ENCODE data around the gene HLTF. TPM values are rescaled to one million over a fixed set of nuclear protein-coding genes. Genes with fewer than 3 reads are reported as not detected.
A peak's percentile ranks its signal among the peaks of the same experiment; 100 is the strongest.

HLTF gene
- total and polyA plus RNA-seq, 2 of the 13 experiments (the other 11 are each of a cell fraction or from before 2014, with no cell fraction given): 12.0 to 22.9 TPM

DNA sequence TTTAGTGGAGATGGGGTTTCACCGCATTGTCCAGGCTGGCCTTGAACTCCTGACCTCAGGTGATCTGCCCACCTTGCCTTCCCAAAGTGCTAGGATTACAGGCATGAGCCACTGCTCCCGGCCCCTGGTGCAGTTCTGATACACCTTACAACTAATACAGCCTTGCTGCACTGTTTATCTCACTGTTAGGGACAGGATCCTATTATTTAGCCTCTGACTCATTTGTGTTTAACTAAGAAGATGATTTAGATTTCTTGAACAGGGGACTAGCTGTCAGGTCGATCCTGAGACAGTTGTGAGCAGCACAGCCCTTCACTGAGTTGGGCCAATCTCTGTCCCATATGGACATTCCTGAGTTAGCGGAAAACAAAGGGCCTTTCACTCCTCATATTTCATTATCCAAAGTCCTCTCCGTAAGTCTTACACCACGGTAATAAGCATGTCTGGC lies 75.8 kb downstream of the HLTF start (continued):
- TF ChIP-seq, protein P1, sequence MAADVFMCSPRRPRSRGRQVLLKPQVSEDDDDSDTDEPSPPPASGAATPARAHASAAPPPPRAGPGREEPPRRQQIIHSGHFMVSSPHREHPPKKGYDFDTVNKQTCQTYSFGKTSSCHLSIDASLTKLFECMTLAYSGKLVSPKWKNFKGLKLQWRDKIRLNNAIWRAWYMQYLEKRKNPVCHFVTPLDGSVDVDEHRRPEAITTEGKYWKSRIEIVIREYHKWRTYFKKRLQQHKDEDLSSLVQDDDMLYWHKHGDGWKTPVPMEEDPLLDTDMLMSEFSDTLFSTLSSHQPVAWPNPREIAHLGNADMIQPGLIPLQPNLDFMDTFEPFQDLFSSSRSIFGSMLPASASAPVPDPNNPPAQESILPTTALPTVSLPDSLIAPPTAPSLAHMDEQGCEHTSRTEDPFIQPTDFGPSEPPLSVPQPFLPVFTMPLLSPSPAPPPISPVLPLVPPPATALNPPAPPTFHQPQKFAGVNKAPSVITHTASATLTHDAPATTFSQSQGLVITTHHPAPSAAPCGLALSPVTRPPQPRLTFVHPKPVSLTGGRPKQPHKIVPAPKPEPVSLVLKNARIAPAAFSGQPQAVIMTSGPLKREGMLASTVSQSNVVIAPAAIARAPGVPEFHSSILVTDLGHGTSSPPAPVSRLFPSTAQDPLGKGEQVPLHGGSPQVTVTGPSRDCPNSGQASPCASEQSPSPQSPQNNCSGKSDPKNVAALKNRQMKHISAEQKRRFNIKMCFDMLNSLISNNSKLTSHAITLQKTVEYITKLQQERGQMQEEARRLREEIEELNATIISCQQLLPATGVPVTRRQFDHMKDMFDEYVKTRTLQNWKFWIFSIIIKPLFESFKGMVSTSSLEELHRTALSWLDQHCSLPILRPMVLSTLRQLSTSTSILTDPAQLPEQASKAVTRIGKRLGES (CRISPR knock-in tag; IDR thresholded peaks at IDR 0.05; ENCODE audit: borderline replicate concordance): no peak
- no peak for TF ChIP-seq NPAS2 (CRISPR knock-in tag; IDR thresholded peaks at IDR 0.05; ENCODE audit: borderline replicate concordance)
- TF ChIP-seq NFKBIZ (CRISPR knock-in tag; IDR thresholded peaks at IDR 0.05): no peak
- TF ChIP-seq SOX6 (IDR thresholded peaks at IDR 0.05): no peak
- peak; percentile 93 for TF ChIP-seq SOX6 (CRISPR knock-in tag; IDR thresholded peaks at IDR 0.05)
- peak; percentile 31; the same call in 1 of the 2 replicates for TF ChIP-seq ZNF331 (CRISPR knock-in tag; IDR thresholded peaks at IDR 0.05)
- TF ChIP-seq SMAD3 (CRISPR knock-in tag; IDR thresholded peaks at IDR 0.05): no peak
- TF ChIP-seq, protein P2, sequence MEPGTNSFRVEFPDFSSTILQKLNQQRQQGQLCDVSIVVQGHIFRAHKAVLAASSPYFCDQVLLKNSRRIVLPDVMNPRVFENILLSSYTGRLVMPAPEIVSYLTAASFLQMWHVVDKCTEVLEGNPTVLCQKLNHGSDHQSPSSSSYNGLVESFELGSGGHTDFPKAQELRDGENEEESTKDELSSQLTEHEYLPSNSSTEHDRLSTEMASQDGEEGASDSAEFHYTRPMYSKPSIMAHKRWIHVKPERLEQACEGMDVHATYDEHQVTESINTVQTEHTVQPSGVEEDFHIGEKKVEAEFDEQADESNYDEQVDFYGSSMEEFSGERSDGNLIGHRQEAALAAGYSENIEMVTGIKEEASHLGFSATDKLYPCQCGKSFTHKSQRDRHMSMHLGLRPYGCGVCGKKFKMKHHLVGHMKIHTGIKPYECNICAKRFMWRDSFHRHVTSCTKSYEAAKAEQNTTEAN (CRISPR knock-in tag; conservative IDR thresholded peaks at IDR 0.05): no peak; the same call in 1 of the 2 replicates
- TF ChIP-seq RBFOX2 (IDR thresholded peaks at IDR 0.05; ENCODE audit: low read depth, low read length): 0 out of 2 replicates have a peak, but pooled peaks have one; percentile 22
- TF ChIP-seq, protein P3, sequence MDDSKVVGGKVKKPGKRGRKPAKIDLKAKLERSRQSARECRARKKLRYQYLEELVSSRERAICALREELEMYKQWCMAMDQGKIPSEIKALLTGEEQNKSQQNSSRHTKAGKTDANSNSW (CRISPR knock-in tag; IDR thresholded peaks at IDR 0.05; ENCODE audit: borderline replicate concordance): no peak
- TF ChIP-seq, protein P4, sequence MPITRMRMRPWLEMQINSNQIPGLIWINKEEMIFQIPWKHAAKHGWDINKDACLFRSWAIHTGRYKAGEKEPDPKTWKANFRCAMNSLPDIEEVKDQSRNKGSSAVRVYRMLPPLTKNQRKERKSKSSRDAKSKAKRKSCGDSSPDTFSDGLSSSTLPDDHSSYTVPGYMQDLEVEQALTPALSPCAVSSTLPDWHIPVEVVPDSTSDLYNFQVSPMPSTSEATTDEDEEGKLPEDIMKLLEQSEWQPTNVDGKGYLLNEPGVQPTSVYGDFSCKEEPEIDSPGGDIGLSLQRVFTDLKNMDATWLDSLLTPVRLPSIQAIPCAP (CRISPR knock-in tag; IDR thresholded peaks at IDR 0.05; ENCODE audit: low read depth): no peak
- peak; percentile 35; the same call in 1 of the 2 replicates for TF ChIP-seq FOSL1 (CRISPR knock-in tag; IDR thresholded peaks at IDR 0.05; ENCODE audit: borderline replicate concordance)
- TF ChIP-seq, protein P5, sequence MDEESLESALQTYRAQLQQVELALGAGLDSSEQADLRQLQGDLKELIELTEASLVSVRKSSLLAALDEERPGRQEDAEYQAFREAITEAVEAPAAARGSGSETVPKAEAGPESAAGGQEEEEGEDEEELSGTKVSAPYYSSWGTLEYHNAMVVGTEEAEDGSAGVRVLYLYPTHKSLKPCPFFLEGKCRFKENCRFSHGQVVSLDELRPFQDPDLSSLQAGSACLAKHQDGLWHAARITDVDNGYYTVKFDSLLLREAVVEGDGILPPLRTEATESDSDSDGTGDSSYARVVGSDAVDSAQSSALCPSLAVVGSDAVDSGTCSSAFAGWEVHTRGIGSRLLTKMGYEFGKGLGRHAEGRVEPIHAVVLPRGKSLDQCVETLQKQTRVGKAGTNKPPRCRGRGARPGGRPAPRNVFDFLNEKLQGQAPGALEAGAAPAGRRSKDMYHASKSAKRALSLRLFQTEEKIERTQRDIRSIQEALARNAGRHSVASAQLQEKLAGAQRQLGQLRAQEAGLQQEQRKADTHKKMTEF (CRISPR knock-in tag; IDR thresholded peaks at IDR 0.05): peak; percentile 64; the same call in 1 of the 2 replicates
- TF ChIP-seq SOX13 (IDR thresholded peaks at IDR 0.05): 0 out of 2 replicates have a peak, but pooled peaks have one; percentile 47
- TF ChIP-seq SOX13 (CRISPR knock-in tag; conservative IDR thresholded peaks at IDR 0.05 in 1 of 2, IDR thresholded peaks at IDR 0.05 in 1 of 2): peak in 1 of 2 experiments; percentile 89; a peak in 2 of 4 replicates
- 0 out of 2 replicates have a peak, but pooled peaks have one; percentile 30 for TF ChIP-seq CBFB (CRISPR knock-in tag; IDR thresholded peaks at IDR 0.05)
- TF ChIP-seq THAP11 (CRISPR knock-in tag; IDR thresholded peaks at IDR 0.05): 0 out of 2 replicates have a peak, but pooled peaks have one; percentile 27
- no peak for TF ChIP-seq TAF1 (CRISPR knock-in tag; IDR thresholded peaks at IDR 0.05)
- TF ChIP-seq ZNF383 (CRISPR knock-in tag; IDR thresholded peaks at IDR 0.05; ENCODE audit: borderline replicate concordance): no peak
- TF ChIP-seq KDM6A (CRISPR knock-in tag; IDR thresholded peaks at IDR 0.05; ENCODE audit: low read depth): no peak
- no peak for TF ChIP-seq PRPF4 (IDR thresholded peaks at IDR 0.05; ENCODE audit: low read depth, low read length, poor library complexity, severe bottlenecking)
- TF ChIP-seq GLI4 (CRISPR knock-in tag; IDR thresholded peaks at IDR 0.05; ENCODE audit: borderline replicate concordance): no peak
- TF ChIP-seq, protein P6, sequence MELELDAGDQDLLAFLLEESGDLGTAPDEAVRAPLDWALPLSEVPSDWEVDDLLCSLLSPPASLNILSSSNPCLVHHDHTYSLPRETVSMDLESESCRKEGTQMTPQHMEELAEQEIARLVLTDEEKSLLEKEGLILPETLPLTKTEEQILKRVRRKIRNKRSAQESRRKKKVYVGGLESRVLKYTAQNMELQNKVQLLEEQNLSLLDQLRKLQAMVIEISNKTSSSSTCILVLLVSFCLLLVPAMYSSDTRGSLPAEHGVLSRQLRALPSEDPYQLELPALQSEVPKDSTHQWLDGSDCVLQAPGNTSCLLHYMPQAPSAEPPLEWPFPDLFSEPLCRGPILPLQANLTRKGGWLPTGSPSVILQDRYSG (CRISPR knock-in tag; IDR thresholded peaks at IDR 0.05): no peak
- no peak for TF ChIP-seq ZNF615 (CRISPR knock-in tag; IDR thresholded peaks at IDR 0.05; ENCODE audit: borderline replicate concordance)
